ENCODE results near the gene LRRC4C. TPM values are rescaled to one million over a fixed set of nuclear protein-coding genes. Genes with fewer than 3 reads are reported as not detected.

The LRRC4C gene
- total RNA-seq, 1 experiment from 2014 or later, result 0.13 TPM

- Mint-ChIP-seq H3K4me1 (no peaks in the 10 kb centered on the region; a peak in 1 of 4 replicates), H3K4me3 (no peak overlapping the region), H3K27ac (peak overlapping the region in 1 of 3 experiments; percentile 73; a peak in 2 of 7 replicates), H3K9me3 (0 out of 5 replicates have a peak, but pooled peaks cover 0 to under 1% of the 10 kb centered on the region in 2 experiments), H3K36me3 (ENCODE audit: insufficient read depth in 1 of 3, low read depth in 3 of 3) (no peaks in the 10 kb centered on the region; a peak in 2 of 7 replicates), H3K27me3 (ENCODE audit: low read depth) (no peaks in the 10 kb centered on the region)
- Histone ChIP-seq H3K27ac (ENCODE audit: insufficient read length, low read depth, low read length) (no peak overlapping the region), H3K14ac (ENCODE audit: insufficient read depth, low read length) (no peak overlapping the region), H3K4me2 (ENCODE audit: insufficient read depth, insufficient read length, low read length) (no peak overlapping the region), H2AK5ac (ENCODE audit: insufficient read length, low read length) (no peak overlapping the region), H4K5ac (ENCODE audit: insufficient read length, low read depth, low read length) (no peak overlapping the region), H2BK120ac (ENCODE audit: low read depth, low read length, poor library complexity, severe bottlenecking) (no peak overlapping the region), H3K79me1 (ENCODE audit: insufficient read depth, low read depth, low read length, poor library complexity, severe bottlenecking) (no peaks in the 10 kb centered on the region), H2BK15ac (ENCODE audit: low read depth, low read length) (no peak overlapping the region), H3K23ac (ENCODE audit: insufficient read length, low read depth, low read length) (no peak overlapping the region), H3K27me3 (ENCODE audit: insufficient read depth, low read length) (no peaks in the 10 kb centered on the region), H3T11ph (ENCODE audit: low read length) (no peak overlapping the region), H3K56ac (ENCODE audit: insufficient read length, low read depth, low read length) (no peak overlapping the region), H3K9me3 (ENCODE audit: control insufficient read depth, low read depth, low read length) (no peaks in the 10 kb centered on the region), H3K4me1 (ENCODE audit: insufficient read depth, low read length) (no peaks in the 10 kb centered on the region), H2BK12ac (ENCODE audit: insufficient read length, low read depth, low read length) (no peak overlapping the region), H4K91ac (ENCODE audit: insufficient read length, low read depth, low read length) (no peak overlapping the region), H2AFZ (ENCODE audit: low read length) (no peak overlapping the region), H4K8ac (replicated peaks; ENCODE audit: insufficient read length, low read depth, low read length) (no peak overlapping the region), H4K20me1 (ENCODE audit: control insufficient read depth, insufficient read depth, insufficient read length) (no peaks in the 10 kb centered on the region), H3K23me2 (ENCODE audit: insufficient read length, low read depth, low read length, poor library complexity, severe bottlenecking) (no peaks in the 10 kb centered on the region), H3K4ac (ENCODE audit: low read depth, low read length) (no peak overlapping the region), H2BK5ac (ENCODE audit: insufficient read length, low read length) (no peak overlapping the region), H3K9ac (ENCODE audit: extremely low read depth, insufficient read length, low read length) (no peak overlapping the region), H2BK20ac (ENCODE audit: low read depth, low read length, poor library complexity, severe bottlenecking) (no peak overlapping the region), H3K79me2 (ENCODE audit: insufficient read depth, low read length) (no peaks in the 10 kb centered on the region), H3K18ac (ENCODE audit: insufficient read length, low read depth, low read length) (no peak overlapping the region)
- TF ChIP-seq CTCF (conservative IDR thresholded peaks at IDR 0.05), result no peak
- no peak for DNase-seq
- WGBS (ENCODE audit: extremely low coverage, insufficient read length, low lambda C conversion rate), result no CpG with 5 or more reads among the region's 2 CpGs
Measured at GRCh38 chr11:41486424-41486823, 27.0 kb upstream of the LRRC4C start.

Data from H9 (cell line).